Stimulated activated CD4-positive, alpha-beta T cell treated with anti-CD3 and anti-CD28 coated beads, TNF-alpha, amount 100 ng/mL, for 24 hours (primary cell): Measurements from ENCODE around the gene SDS.
"Not testable (repeated sequence)": the region's sequence is repeated elsewhere in the genome, so short reads cannot be mapped to it uniquely, and the experiment has no call there.

Source experiments
- DNase-seq, 3 experiments: peaks; one replicate each; pipeline ENCODE4 v3.0.0-alpha.2; 2020; ENCODE audit warnings: low read depth in 3 of 3

SDS gene

GRCh38 chr12:113378291-113378690 is 25.4 kb downstream of the SDS start:
- no peak for DNase-seq

GRCh38 chr12:113374823-113375428 is 28.8 kb downstream of the SDS start:
- no peak for DNase-seq

GRCh38 chr12:113373969-113374368 is 29.7 kb downstream of the SDS start:
- no peak for DNase-seq

- no peak for DNase-seq
Measured at GRCh38 chr12:113373440-113373839, 30.2 kb downstream of the SDS start.

GRCh38 chr12:113372371-113372770 is 31.3 kb downstream of the SDS start:
- no peak for DNase-seq

- no peak for DNase-seq
Measured at GRCh38 chr12:113371808-113372207, 31.9 kb downstream of the SDS start.

GRCh38 chr12:113370923-113371682 is 32.6 kb downstream of the SDS start:
- DNase-seq: no peak

GRCh38 chr12:113369391-113369985 is 34.2 kb downstream of the SDS start:
- no peak for DNase-seq

- DNase-seq: no peak
Measured at GRCh38 chr12:113368331-113368730, 35.4 kb downstream of the SDS start.

- no peak for DNase-seq
Measured at GRCh38 chr12:113366827-113367226, 36.9 kb downstream of the SDS start.

- DNase-seq: no peak
Measured at GRCh38 chr12:113365639-113366395, 37.9 kb downstream of the SDS start.

GRCh38 chr12:113364698-113365097 is 39.0 kb downstream of the SDS start:
- no peak for DNase-seq

- DNase-seq: no peak
Measured at GRCh38 chr12:113361574-113362370, 41.9 kb downstream of the SDS start.

GRCh38 chr12:113359939-113360748 is 43.5 kb downstream of the SDS start:
- DNase-seq: no peak

- no peak for DNase-seq
Measured at GRCh38 chr12:113359133-113359938, 44.4 kb downstream of the SDS start.

GRCh38 chr12:113358381-113359132 is 45.1 kb downstream of the SDS start, which contains the start of gene PLBD2:
Gene PLBD2, plus strand, starts transcription at chr12:113358587. Its CDS starts 14 bp downstream, at chr12:113358601.
- peak; percentile 85 to 94 (median 91) for DNase-seq

- DNase-seq: not testable (repeated sequence)
Measured at GRCh38 chr12:113354192-113354591, 49.5 kb downstream of the SDS start.

- no peak for DNase-seq
Measured at GRCh38 chr12:113351089-113351488, 52.6 kb downstream of the SDS start.
